H1 (cell line): ENCODE measurements around the gene GAREM2.

ENCODE experiments used
- ASH2L ChIP-seq: fragments of 200-600, 300-600 bp; sonication (generic); IDR thresholded peaks from one replicate; pipeline ENCODE4 v1.7.1; 2017; ENCODE audit warnings: low read length
- BCL11A ChIP-seq, 2 experiments: IDR thresholded peaks; one replicate each; pipeline ENCODE4 v1.6.1; 2011; ENCODE audit warnings: low read depth in 2 of 2, low read length in 2 of 2, mild to moderate bottlenecking in 2 of 2
- CREB1 ChIP-seq: IDR thresholded peaks from 2 replicates; pipeline ENCODE4 v1.6.1; 2012; ENCODE audit warnings: inconsistent platforms
- GABPA ChIP-seq: IDR thresholded peaks from 2 replicates; pipeline ENCODE4 v1.6.1; 2011; ENCODE audit warnings: mild to moderate bottlenecking, low read length, moderate library complexity, borderline replicate concordance; ENCODE audit not compliant: insufficient read depth
- JUN ChIP-seq: IDR thresholded peaks from 2 replicates; pipeline ENCODE4 v1.6.1; 2011; ENCODE audit warnings: low read depth, mild to moderate bottlenecking, improper control_type of control experiment, low read length
- KDM5A ChIP-seq: fragments of 200-600 bp; IDR thresholded peaks from 2 replicates; pipeline ENCODE4 v1.7.1; 2012; ENCODE audit warnings: mild to moderate bottlenecking, low read length, inconsistent platforms, mixed read lengths
- PHF8 ChIP-seq: fragments of 200-600 bp; sonication (generic); conservative IDR thresholded peaks from 2 replicates; pipeline ENCODE4 v1.7.1; 2012; ENCODE audit warnings: low read depth, mild to moderate bottlenecking, inconsistent platforms, low read length, moderate library complexity
- POLR2A ChIP-seq, 2 experiments: IDR thresholded peaks; 1 replicate in 1 of 2; 2 replicates in 1 of 2; pipeline ENCODE4 v1.6.1; 2011; ENCODE audit warnings: low read depth in 2 of 2, low read length in 2 of 2, mild to moderate bottlenecking in 2 of 2; ENCODE audit errors: control extremely low read depth in 1 of 2
- POLR2AphosphoS5 ChIP-seq: IDR thresholded peaks from 2 replicates; pipeline ENCODE4 v1.6.1; 2011; ENCODE audit warnings: low read depth, low read length
- RXRA ChIP-seq: IDR thresholded peaks from 2 replicates; pipeline ENCODE4 v1.6.1; 2011; ENCODE audit warnings: low read depth, mild to moderate bottlenecking, low read length, moderate library complexity; ENCODE audit not compliant: insufficient read depth
- SP2 ChIP-seq: IDR thresholded peaks from 2 replicates; pipeline ENCODE4 v1.6.1; 2012; ENCODE audit warnings: mild to moderate bottlenecking, low read length, inconsistent platforms
- ZNF274 ChIP-seq: IDR thresholded peaks from 2 replicates; pipeline ENCODE4 v1.7.0; 2012; ENCODE audit warnings: low read length, borderline replicate concordance; ENCODE audit errors: extremely low read depth
- TF ChIP-seq, protein P1 (sequence below), 3 experiments: IDR thresholded peaks; 1 replicate in 2 of 3; 2 replicates in 1 of 3; pipeline versions ENCODE4 v1.5.1 to v1.6.1; 2011; ENCODE audit warnings: low read length in 3 of 3, mild to moderate bottlenecking in 3 of 3, inconsistent platforms in 2 of 3, low read depth in 1 of 3, moderate library complexity in 1 of 3; ENCODE audit not compliant: insufficient read depth in 1 of 3; ENCODE audit errors: control extremely low read depth in 1 of 3
- TF ChIP-seq, protein P2 (sequence below): IDR thresholded peaks from 2 replicates; pipeline ENCODE4 v1.6.1; 2011; ENCODE audit warnings: low read length, improper control_type of control experiment

DNA sequence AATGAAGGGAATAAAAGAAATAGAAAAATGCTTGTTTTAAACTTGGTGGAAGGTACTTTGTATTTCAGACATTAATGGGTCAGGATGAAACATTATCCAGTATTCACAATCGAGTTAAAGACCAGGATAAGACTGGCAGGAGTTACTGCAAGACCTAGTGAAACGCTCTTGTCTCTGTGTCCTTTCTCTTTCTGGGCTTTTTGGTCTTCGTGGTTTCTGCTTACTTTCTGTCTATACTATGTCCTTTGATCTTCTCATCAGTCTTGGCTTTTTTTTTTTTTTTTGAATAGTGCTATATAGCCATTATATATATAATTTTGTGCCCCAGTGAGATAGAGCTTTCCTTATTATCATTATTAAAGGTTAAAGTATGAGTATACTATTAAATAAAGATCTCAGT is 42.1 kb upstream of the GAREM2 start:
- TF ChIP-seq, protein P1, sequence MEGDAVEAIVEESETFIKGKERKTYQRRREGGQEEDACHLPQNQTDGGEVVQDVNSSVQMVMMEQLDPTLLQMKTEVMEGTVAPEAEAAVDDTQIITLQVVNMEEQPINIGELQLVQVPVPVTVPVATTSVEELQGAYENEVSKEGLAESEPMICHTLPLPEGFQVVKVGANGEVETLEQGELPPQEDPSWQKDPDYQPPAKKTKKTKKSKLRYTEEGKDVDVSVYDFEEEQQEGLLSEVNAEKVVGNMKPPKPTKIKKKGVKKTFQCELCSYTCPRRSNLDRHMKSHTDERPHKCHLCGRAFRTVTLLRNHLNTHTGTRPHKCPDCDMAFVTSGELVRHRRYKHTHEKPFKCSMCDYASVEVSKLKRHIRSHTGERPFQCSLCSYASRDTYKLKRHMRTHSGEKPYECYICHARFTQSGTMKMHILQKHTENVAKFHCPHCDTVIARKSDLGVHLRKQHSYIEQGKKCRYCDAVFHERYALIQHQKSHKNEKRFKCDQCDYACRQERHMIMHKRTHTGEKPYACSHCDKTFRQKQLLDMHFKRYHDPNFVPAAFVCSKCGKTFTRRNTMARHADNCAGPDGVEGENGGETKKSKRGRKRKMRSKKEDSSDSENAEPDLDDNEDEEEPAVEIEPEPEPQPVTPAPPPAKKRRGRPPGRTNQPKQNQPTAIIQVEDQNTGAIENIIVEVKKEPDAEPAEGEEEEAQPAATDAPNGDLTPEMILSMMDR (IDR thresholded peaks at IDR 0.05; ENCODE audit: control extremely low read depth in 1 of 3, insufficient read depth in 1 of 3, low read depth in 1 of 3, low read length in 3 of 3) = no peak
- no peak for TF ChIP-seq BCL11A (IDR thresholded peaks at IDR 0.05; ENCODE audit: low read depth in 2 of 2, low read length in 2 of 2)
- no peak for TF ChIP-seq RXRA
- TF ChIP-seq, protein P2, sequence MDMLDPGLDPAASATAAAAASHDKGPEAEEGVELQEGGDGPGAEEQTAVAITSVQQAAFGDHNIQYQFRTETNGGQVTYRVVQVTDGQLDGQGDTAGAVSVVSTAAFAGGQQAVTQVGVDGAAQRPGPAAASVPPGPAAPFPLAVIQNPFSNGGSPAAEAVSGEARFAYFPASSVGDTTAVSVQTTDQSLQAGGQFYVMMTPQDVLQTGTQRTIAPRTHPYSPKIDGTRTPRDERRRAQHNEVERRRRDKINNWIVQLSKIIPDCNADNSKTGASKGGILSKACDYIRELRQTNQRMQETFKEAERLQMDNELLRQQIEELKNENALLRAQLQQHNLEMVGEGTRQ = no peak
- TF ChIP-seq SP2 = no peak
- no peak for TF ChIP-seq POLR2A (IDR thresholded peaks at IDR 0.05; ENCODE audit: control extremely low read depth in 1 of 2, low read depth in 2 of 2, low read length in 2 of 2)
- no peak for TF ChIP-seq POLR2AphosphoS5
- no peak for TF ChIP-seq ASH2L
- no peak for TF ChIP-seq JUN
- TF ChIP-seq CREB1 = no peak
- no peak for TF ChIP-seq PHF8
- no peak for TF ChIP-seq GABPA
- no peak for TF ChIP-seq ZNF274
- TF ChIP-seq KDM5A = no peak
